Activated CD8-positive, alpha-beta T cell treated with anti-CD3 and anti-CD28 coated beads, Interleukin-2, amount 10 ng/mL, durations not matched to agents 7 days and 5 days (primary cell): ENCODE data around the gene ANKZF1. TPM values are rescaled to one million over a fixed set of nuclear protein-coding genes. Genes with fewer than 3 reads are reported as not detected.

ENCODE experiments used
- ATAC-seq: fragments of 150-1000 bp; cut with Tn5 transposase; one replicate; pipeline ENCODE4 v1.10.0; 2021; ENCODE audit warnings: moderate library complexity
- CTCF ChIA-PET: fragments of 350-600 bp; sonication (Branson Sonifier 250); formaldehyde crosslinking; loops from one replicate; lab custom pipeline; 2021; ENCODE audit warnings: antibody characterized with exemption; lab: Charles Lee
- POLR2A ChIA-PET: fragments of 350-600 bp; sonication (Branson Sonifier 250); formaldehyde crosslinking; loops from one replicate; lab custom pipeline; 2021; ENCODE audit warnings: antibody characterized with exemption; lab: Charles Lee
- DNase-seq: peaks from one replicate; pipeline ENCODE4 v3.0.0-alpha.2; 2020
- H3K27ac Mint-ChIP-seq: one replicate; pipeline ENCODE4 v1.8.0; 2021; ENCODE audit warnings: mild to moderate bottlenecking, mixed read lengths
- H3K27me3 Mint-ChIP-seq: one replicate; pipeline ENCODE4 v1.8.0; 2021; ENCODE audit warnings: low read depth, mixed read lengths
- H3K36me3 Mint-ChIP-seq: one replicate; pipeline ENCODE4 v1.8.0; 2021; ENCODE audit warnings: low read depth, mixed read lengths
- H3K4me1 Mint-ChIP-seq: one replicate; pipeline ENCODE4 v1.8.0; 2021; ENCODE audit warnings: low read depth, mixed read lengths
- H3K4me3 Mint-ChIP-seq: one replicate; pipeline ENCODE4 v1.8.0; 2021; ENCODE audit warnings: mild to moderate bottlenecking, mixed read lengths
- H3K9me3 Mint-ChIP-seq: one replicate; pipeline ENCODE4 v1.8.0; 2022; ENCODE audit warnings: mixed read lengths; ENCODE audit not compliant: insufficient read depth
- total RNA-seq, 2 experiments: library from RNA; stranded (reverse); gene quantifications; one replicate each; pipeline ENCODE4 v1.2.3, GENCODE V29; 2021

The ANKZF1 gene
- total RNA-seq, 2 experiments from 2014 or later, result 106 to 114 TPM

GRCh38 chr2:219228041-219228910, 1.3 kb upstream of the ANKZF1 start:
- Mint-ChIP-seq H3K27ac (peak overlapping the region; percentile 67), H3K36me3 (peaks cover 65% of the 10 kb centered on the region), H3K9me3 (no peaks in the 10 kb centered on the region), H3K4me1 (peaks cover 59% of the 10 kb centered on the region), H3K4me3 (peak overlapping the region; percentile 84), H3K27me3 (no peaks in the 10 kb centered on the region)
- ChIA-PET POLR2A (interaction anchor here (0.7 to 6.2 kb wide), 12 partner anchors 9 to 67 kb away, joined by 3 to 77 read pairs (median 6); partner anchors contain the start of genes ABCB6, CNPPD1, GLB1L and STK16), CTCF (interaction anchor here (0.7 to 5.5 kb wide), 15 partner anchors 9 to 70 kb away, joined by 3 to 32 read pairs (median 5); partner anchors contain the start of genes CNPPD1, GLB1L, NHEJ1 and STK16)
- ATAC-seq (no peak), DNase-seq (no peak)

DNA sequence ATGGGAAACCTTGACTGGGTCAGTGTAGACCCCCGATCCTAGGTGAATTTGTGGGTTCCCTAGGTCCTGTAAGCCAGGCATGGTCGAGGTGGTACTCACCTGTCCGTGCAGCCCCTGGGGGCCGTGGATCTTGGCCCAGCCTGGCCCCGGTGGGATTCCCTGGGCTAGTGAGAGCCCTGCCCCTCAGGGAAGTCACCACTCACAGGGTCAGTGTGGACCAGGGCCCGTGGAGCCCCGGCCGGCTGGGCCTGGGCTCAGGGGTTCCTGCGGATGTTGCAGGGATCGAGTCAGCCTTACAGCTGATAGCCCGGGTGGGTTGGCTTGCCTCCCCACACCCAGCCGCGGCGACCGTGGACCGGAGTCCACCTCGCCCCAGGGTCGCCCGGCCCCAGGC, 698 bp upstream of the ANKZF1 start:
- Mint-ChIP-seq H3K27me3 (no peaks in the 10 kb centered on the region), H3K4me3 (peak overlapping the region; percentile 84), H3K27ac (peak overlapping the region; percentile 67), H3K36me3 (peaks cover 65% of the 10 kb centered on the region), H3K4me1 (peaks cover 59% of the 10 kb centered on the region), H3K9me3 (no peaks in the 10 kb centered on the region)
- CTCF ChIA-PET, result interaction anchor here (0.9 to 5.5 kb wide), 12 partner anchors 10 to 69 kb away, joined by 3 to 32 read pairs (median 6); partner anchors contain the start of genes GLB1L, STK16 and TUBA4B
- peak; percentile 26 for ATAC-seq
- POLR2A ChIA-PET, result interaction anchor here (0.8 to 6.2 kb wide), 14 partner anchors 9 to 66 kb away, joined by 3 to 77 read pairs (median 10); partner anchors contain the start of genes ABCB6, CNPPD1, DNAJB2 and GLB1L
- DNase-seq, result no peak

- peaks cover 63% of the 10 kb centered on the region for H3K36me3 Mint-ChIP-seq
- ChIA-PET CTCF (interaction anchor here (0.6 to 5.5 kb wide), 13 partner anchors 9 to 449 kb away, joined by 3 to 32 read pairs (median 6); partner anchors contain the start of genes GLB1L, NHEJ1, STK16 and TUBA4B), POLR2A (interaction anchor here (1.1 to 6.2 kb wide), 12 partner anchors 9 to 65 kb away, joined by 5 to 77 read pairs (median 12); partner anchors contain the start of genes ABCB6, CNPPD1, DNAJB2 and GLB1L)
- ATAC-seq (peak; percentile 21), DNase-seq (peak; percentile 64)
- no peaks in the 10 kb centered on the region for H3K9me3 Mint-ChIP-seq
- peak overlapping the region; percentile 100 for H3K4me3 Mint-ChIP-seq
- H3K27me3 Mint-ChIP-seq, result no peaks in the 10 kb centered on the region
- H3K4me1 Mint-ChIP-seq, result peaks cover 58% of the 10 kb centered on the region
- peak overlapping the region; percentile 100 for H3K27ac Mint-ChIP-seq
Observed at GRCh38 chr2:219230059-219230540, 494 bp downstream of the ANKZF1 start.

DNA sequence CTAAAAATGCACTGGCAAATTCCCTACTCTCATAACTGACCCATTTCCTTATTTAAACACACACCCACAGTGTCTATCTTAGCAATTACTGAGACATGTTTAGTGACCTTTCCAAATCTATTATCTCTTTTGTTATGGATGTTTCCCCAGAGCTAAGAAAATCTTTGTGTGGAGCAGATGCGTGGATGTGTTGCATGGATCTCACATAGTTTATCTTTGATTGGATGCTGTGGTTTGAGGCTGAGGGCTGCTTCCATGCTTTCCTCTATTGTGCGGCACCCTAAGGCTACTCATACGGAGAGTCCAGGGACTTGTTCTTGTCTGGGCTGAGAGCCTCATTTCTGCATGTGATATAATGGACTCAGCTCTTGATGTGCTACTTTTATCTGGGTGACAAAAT, 4.7 kb downstream of the ANKZF1 start:
- Mint-ChIP-seq H3K9me3 (no peaks in the 10 kb centered on the region), H3K36me3 (peaks cover 70% of the 10 kb centered on the region), H3K4me3 (no peak overlapping the region), H3K27ac (peak overlapping the region; percentile 26), H3K27me3 (no peaks in the 10 kb centered on the region), H3K4me1 (peaks cover 33% of the 10 kb centered on the region)
- POLR2A ChIA-PET, result interaction anchor here (1.0 kb wide), 1 partner anchor 10 kb away, joined by 4 read pairs; no protein-coding TSS in a partner anchor
- DNase-seq (no peak), ATAC-seq (no peak)
- CTCF ChIA-PET, result no interaction called here

DNA sequence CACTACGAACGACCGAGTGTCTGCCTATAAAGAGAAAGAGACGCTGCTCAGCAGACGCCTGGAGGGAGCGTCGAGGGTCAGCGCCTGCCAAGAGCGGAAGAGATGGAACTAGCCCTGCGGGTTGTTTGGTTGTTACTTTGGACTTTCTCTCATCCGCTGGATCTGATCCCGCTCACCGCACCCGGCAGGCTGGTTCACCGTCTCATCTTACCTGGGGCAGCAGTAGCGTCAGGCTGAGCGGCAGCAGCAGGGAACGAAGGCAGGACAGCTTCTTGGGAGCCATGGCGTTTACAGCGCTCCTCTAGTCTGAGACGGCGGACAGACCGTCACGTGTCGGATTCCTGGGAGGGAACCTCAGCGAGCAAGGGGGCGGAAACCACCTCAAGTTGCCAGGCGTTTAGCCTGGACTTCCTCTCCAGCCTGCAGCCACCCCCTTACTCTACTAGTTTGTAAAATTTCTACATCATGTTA, 13.7 kb downstream of the ANKZF1 start:
- H3K27me3 Mint-ChIP-seq, result no peaks in the 10 kb centered on the region
- CTCF ChIA-PET, result interaction anchor here (1.9 to 3.7 kb wide), 2 partner anchors 52 kb away, joined by 6 to 29 read pairs; no protein-coding TSS in a partner anchor
- peak overlapping the region; percentile 75 for H3K27ac Mint-ChIP-seq
- ATAC-seq (no peak), DNase-seq (no peak)
- peak overlapping the region; percentile 37 for H3K4me3 Mint-ChIP-seq
- POLR2A ChIA-PET, result interaction anchor here (3.9 kb wide), 1 partner anchor 14 kb away, joined by 56 read pairs; the partner anchor contains the start of genes ANKZF1 and ATG9A
- peaks cover 46% of the 10 kb centered on the region for H3K4me1 Mint-ChIP-seq
- H3K36me3 Mint-ChIP-seq, result peaks cover 31% of the 10 kb centered on the region
- H3K9me3 Mint-ChIP-seq, result no peaks in the 10 kb centered on the region

GRCh38 chr2:219244789-219245147, 15.2 kb downstream of the ANKZF1 start:
- ChIA-PET CTCF (interaction anchor here (0.7 to 6.3 kb wide), 14 partner anchors 9 to 84 kb away, joined by 3 to 65 read pairs (median 5); partner anchors contain the start of genes ABCB6, ANKZF1, ATG9A and DNAJB2), POLR2A (interaction anchor here (0.5 to 3.9 kb wide), 15 partner anchors 9 to 85 kb away, joined by 3 to 66 read pairs (median 6); partner anchors contain the start of genes ANKZF1, ATG9A, CNPPD1 and DNAJB2)
- H3K27me3 Mint-ChIP-seq, result no peaks in the 10 kb centered on the region
- H3K4me1 Mint-ChIP-seq, result peaks cover 60% of the 10 kb centered on the region
- H3K36me3 Mint-ChIP-seq, result peaks cover 41% of the 10 kb centered on the region
- DNase-seq (no peak), ATAC-seq (no peak)
- no peaks in the 10 kb centered on the region for H3K9me3 Mint-ChIP-seq
- H3K27ac Mint-ChIP-seq, result peak overlapping the region; percentile 100
- peak overlapping the region; percentile 99 for H3K4me3 Mint-ChIP-seq

DNA sequence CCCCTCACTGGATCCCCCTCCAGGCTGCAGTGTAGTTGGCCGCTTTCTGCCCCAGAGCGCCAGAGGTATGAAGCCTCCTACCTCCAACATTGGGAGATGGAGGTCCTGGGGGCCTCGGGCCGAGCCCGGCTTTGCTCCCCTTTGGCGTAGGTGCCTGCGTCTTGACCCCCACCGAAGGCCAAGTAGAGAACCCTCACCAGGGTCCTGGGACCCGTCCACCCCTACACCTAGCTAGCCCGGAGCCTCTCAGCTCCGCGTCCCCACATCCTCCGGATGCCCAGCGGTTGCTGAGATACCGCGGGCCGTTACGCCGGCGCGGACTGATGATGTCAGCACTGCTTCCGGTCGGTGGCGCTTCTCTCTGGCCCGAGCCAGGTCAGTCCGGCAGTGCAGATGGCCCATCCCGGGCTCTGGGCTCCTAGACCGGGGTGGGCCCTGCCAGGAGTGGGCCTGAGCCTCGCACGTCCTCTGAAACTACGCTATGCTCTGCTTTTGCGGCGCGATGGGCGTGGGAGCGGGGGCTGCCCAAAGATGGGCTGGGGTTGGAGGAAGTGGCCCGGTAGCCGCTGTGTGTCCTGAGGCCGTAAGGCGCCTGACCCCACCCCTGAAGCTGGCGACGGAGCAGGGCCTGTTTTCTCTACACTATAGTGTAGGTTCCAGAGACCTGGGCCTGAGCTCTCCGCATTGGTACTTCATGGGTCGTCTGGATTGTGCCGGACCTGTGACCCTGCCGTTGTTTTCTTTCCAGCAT, 15.7 kb downstream of the ANKZF1 start, which contains the start of the genes GLB1L and STK16:
GLB1L (minus strand) TSS at position 297 of the 751 bp plus-strand sequence. CDS start 1,871 bp downstream, outside the sequence.
STK16 (plus strand) TSS at position 332 of the 751 bp plus-strand sequence. CDS start 521 bp downstream, outside the sequence.
- Mint-ChIP-seq H3K36me3 (peaks cover 46% of the 10 kb centered on the region), H3K4me1 (peaks cover 66% of the 10 kb centered on the region), H3K9me3 (no peaks in the 10 kb centered on the region), H3K27me3 (no peaks in the 10 kb centered on the region), H3K27ac (peak within 1 kb of the TSS; percentile 100), H3K4me3 (peak within 1 kb of the TSS; percentile 99)
- ChIA-PET CTCF (interaction anchor here (0.9 to 6.3 kb wide), 13 partner anchors 10 to 85 kb away, joined by 3 to 65 read pairs (median 5); partner anchors contain the start of genes ABCB6, ANKZF1, ATG9A and DNAJB2), POLR2A (interaction anchor here (0.5 to 3.9 kb wide), 16 partner anchors 9 to 86 kb away, joined by 3 to 66 read pairs (median 6); partner anchors contain the start of genes ANKZF1, ATG9A, CNPPD1 and DNAJB2)
- peak; percentile 92 for DNase-seq
- ATAC-seq, result peak; percentile 74

DNA sequence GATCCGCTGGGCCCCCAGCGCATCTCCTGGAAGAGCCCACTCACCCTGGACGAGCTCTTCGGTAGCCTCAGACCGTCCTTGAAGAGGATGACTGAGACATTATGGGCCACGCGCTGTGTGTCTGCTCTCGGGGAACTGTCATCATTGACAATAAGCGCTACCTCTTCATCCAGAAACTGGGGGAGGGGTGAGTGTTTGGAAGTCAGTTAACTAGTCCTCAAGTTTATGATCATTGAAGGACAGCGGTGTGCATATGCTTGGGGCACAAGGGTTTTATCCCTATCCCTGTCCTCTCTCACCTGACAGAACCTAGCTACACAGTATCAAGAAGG, 16.3 kb downstream of the ANKZF1 start:
- H3K4me3 Mint-ChIP-seq, result peak overlapping the region; percentile 99
- DNase-seq, result peak; percentile 42
- H3K4me1 Mint-ChIP-seq, result peaks cover 71% of the 10 kb centered on the region
- ATAC-seq, result no peak
- CTCF ChIA-PET, result interaction anchor here (0.9 to 6.3 kb wide), 8 partner anchors 9 to 85 kb away, joined by 3 to 65 read pairs (median 8); partner anchors contain the start of genes ANKZF1, ATG9A, DNAJB2 and NHEJ1
- peaks cover 52% of the 10 kb centered on the region for H3K36me3 Mint-ChIP-seq
- H3K9me3 Mint-ChIP-seq, result no peaks in the 10 kb centered on the region
- peak overlapping the region; percentile 100 for H3K27ac Mint-ChIP-seq
- POLR2A ChIA-PET, result interaction anchor here (0.9 to 3.9 kb wide), 10 partner anchors 9 to 70 kb away, joined by 3 to 66 read pairs (median 10); partner anchors contain the start of genes ANKZF1, ATG9A, CNPPD1 and DNAJB2
- H3K27me3 Mint-ChIP-seq, result no peaks in the 10 kb centered on the region

DNA sequence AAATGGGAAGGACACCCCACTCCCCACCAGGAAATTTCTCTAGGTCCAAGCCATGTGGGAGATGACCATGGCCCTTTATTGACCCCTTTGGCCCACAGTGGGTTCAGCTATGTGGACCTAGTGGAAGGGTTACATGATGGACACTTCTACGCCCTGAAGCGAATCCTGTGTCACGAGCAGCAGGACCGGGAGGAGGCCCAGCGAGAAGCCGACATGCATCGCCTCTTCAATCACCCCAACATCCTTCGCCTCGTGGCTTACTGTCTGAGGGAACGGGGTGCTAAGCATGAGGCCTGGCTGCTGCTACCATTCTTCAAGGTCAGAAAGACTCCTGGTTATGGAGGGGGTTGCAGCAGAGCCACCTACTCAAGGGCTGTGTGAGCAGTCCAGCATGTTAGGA, 17.0 kb downstream of the ANKZF1 start:
- Mint-ChIP-seq H3K9me3 (no peaks in the 10 kb centered on the region), H3K27ac (peak overlapping the region; percentile 100), H3K36me3 (peaks cover 59% of the 10 kb centered on the region), H3K4me3 (peak overlapping the region; percentile 99), H3K4me1 (peaks cover 78% of the 10 kb centered on the region), H3K27me3 (no peaks in the 10 kb centered on the region)
- CTCF ChIA-PET, result interaction anchor here (1.9 to 6.3 kb wide), 4 partner anchors 8 to 48 kb away, joined by 8 to 65 read pairs (median 26); partner anchors contain the start of genes ANKZF1, ATG9A, DNAJB2 and TUBA4A
- DNase-seq (peak; percentile 24), ATAC-seq (no peak)
- POLR2A ChIA-PET, result interaction anchor here (0.9 to 3.9 kb wide), 7 partner anchors 8 to 46 kb away, joined by 3 to 66 read pairs (median 19); partner anchors contain the start of genes ANKZF1, ATG9A, DNAJB2 and TUBA4A
